ENCODE measurements around the gene NPTX2.

The NPTX2 gene

GRCh38 chr7:98591926-98592325 is 25.2 kb upstream of the NPTX2 start:
- Histone ChIP-seq H3K36me3 (ENCODE audit: control insufficient read depth, insufficient read depth, low read length) (no peaks in the 10 kb centered on the region), H3K27me3 (ENCODE audit: control insufficient read depth, insufficient read depth, low read length, poor library complexity, severe bottlenecking) (no peaks in the 10 kb centered on the region), H3K4me1 (ENCODE audit: control insufficient read depth, insufficient read depth, low read length) (peaks cover 7% of the 10 kb centered on the region), H3K4me3 (ENCODE audit: insufficient read depth, low read depth, low read length) (no peak overlapping the region), H3K9me3 (ENCODE audit: control insufficient read depth, low read length) (no peaks in the 10 kb centered on the region), H3K27ac (ENCODE audit: insufficient read depth, low read depth, low read length, poor library complexity, severe bottlenecking) (no peak overlapping the region)
- 74 to 80% methylated on average over 7 of the region's 7 CpGs for WGBS, 2 experiments

DNA sequence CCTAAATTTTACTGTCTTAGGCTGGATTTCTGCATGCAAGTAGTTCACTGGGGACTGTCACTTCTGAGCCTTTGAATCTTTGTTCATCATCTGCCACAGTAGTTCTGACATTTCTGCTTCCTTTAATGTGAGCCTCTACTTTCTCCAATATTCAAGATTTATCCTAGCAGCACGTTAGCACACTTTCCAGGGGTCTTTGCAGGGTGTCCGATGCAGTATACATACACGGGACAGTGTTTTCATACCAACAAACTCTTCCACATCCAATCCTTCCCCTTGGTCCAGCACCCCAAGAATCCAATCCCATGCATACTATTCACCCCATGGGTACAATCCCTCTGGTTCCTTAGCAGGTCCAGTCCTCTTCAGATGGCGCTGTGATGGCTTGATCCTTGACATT is 22.7 kb upstream of the NPTX2 start:
- Histone ChIP-seq H3K27ac (ENCODE audit: insufficient read depth, low read depth, low read length, poor library complexity, severe bottlenecking) (no peak overlapping the region), H3K36me3 (ENCODE audit: control insufficient read depth, insufficient read depth, low read length) (no peaks in the 10 kb centered on the region), H3K4me1 (ENCODE audit: control insufficient read depth, insufficient read depth, low read length) (peaks cover 7% of the 10 kb centered on the region), H3K27me3 (ENCODE audit: control insufficient read depth, insufficient read depth, low read length, poor library complexity, severe bottlenecking) (no peaks in the 10 kb centered on the region), H3K9me3 (ENCODE audit: control insufficient read depth, low read length) (no peaks in the 10 kb centered on the region), H3K4me3 (ENCODE audit: insufficient read depth, low read depth, low read length) (no peak overlapping the region)
- WGBS, 2 experiments, result 92 to 94% methylated on average over 4 of the region's 4 CpGs

DNA sequence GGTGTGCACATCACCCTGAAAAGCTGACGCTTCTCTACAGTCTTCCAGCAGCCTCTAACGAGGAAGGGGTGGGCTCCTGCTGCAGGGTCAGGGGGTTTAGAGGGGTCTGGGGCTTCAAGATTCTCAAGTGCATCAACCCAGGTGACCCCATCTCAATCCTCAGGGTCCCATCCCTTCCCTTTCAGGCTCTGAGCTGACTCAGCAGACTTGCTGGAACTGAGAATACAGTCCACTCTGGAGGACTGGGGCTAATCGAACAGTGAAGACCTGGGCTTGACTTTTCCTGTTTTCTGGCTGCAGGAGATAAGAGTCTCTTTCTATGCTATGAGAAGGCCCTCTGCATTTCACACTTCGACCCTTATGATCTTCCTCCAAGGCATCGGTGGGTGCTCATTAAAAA is 22.3 kb upstream of the NPTX2 start:
- H3K36me3 ChIP-seq (ENCODE audit: control insufficient read depth, insufficient read depth, low read length), result no peaks in the 10 kb centered on the region
- no peak overlapping the region for H3K4me3 ChIP-seq (ENCODE audit: insufficient read depth, low read depth, low read length)
- H3K9me3 ChIP-seq (ENCODE audit: control insufficient read depth, low read length), result no peaks in the 10 kb centered on the region
- H3K27me3 ChIP-seq (ENCODE audit: control insufficient read depth, insufficient read depth, low read length, poor library complexity, severe bottlenecking), result no peaks in the 10 kb centered on the region
- H3K4me1 ChIP-seq (ENCODE audit: control insufficient read depth, insufficient read depth, low read length), result peaks cover 7% of the 10 kb centered on the region
- WGBS, 2 experiments, result 93% methylated on average over 5 of the region's 5 CpGs
- no peak overlapping the region for H3K27ac ChIP-seq (ENCODE audit: insufficient read depth, low read depth, low read length, poor library complexity, severe bottlenecking)

DNA sequence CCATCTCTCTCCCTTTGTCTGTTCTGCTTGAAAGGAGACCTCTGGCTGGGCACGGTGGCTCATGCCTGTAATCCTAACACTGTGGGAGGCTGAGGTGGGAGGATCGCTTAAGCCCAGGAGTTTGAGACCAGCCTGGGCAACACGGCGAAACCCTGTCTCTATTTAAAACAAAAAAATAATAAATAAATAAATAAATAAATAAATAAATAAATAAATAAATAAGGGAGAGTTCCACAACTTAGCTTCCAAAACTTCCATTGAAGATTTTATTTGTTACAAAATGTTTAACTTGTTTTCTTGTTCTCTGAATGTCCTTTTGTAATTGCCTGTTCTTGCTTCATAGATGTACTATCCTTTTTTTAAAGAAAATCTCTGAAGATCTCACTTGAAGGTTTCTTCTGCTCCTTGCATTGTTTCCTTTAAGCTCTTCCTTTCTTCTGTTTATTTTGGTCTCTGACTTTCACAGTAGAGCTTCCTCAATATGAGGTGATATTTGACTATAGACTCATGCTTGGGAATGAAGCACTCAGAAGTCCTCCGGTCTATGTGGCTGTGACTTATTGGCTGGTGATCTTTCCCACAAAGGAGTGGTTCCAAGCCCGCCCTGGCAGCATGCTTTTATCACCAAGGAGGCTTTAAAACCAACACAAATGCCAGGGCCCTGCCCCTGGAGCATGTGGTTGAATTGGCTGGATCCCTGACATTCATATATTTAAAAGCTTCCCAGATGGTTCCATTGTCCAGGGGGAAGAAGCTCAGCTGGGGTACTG is 18.1 kb upstream of the NPTX2 start:
- H3K4me1 ChIP-seq (ENCODE audit: control insufficient read depth, insufficient read depth, low read length), result no peaks in the 10 kb centered on the region
- H3K27me3 ChIP-seq (ENCODE audit: control insufficient read depth, insufficient read depth, low read length, poor library complexity, severe bottlenecking), result no peaks in the 10 kb centered on the region
- no peaks in the 10 kb centered on the region for H3K9me3 ChIP-seq (ENCODE audit: control insufficient read depth, low read length)
- no peak overlapping the region for H3K27ac ChIP-seq (ENCODE audit: insufficient read depth, low read depth, low read length, poor library complexity, severe bottlenecking)
- no peak overlapping the region for H3K4me3 ChIP-seq (ENCODE audit: insufficient read depth, low read depth, low read length)
- WGBS, 2 experiments, result 83 to 84% methylated on average over 4 of the region's 6 CpGs
- no peaks in the 10 kb centered on the region for H3K36me3 ChIP-seq (ENCODE audit: control insufficient read depth, insufficient read depth, low read length)

DNA sequence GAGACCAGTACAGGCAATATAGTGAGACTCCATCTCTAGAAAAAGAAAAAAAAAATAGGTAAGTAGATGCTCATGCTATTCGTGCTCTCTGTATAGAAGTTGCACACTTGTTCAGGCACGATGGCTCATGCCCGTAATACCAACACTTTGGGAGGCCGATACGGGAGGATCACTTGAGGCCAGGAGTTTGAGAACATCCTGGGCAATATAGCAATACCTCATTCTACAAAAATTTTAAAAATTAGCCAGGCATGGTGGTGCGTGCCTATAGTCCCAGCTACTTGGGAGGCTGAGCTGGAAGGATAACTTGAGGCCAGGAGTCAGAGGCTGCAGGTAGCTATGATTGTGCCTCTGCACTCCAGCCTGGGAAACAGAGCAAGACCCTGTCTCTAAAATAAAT is 17.2 kb upstream of the NPTX2 start:
- no peaks in the 10 kb centered on the region for H3K9me3 ChIP-seq (ENCODE audit: control insufficient read depth, low read length)
- H3K27ac ChIP-seq (ENCODE audit: insufficient read depth, low read depth, low read length, poor library complexity, severe bottlenecking), result no peak overlapping the region
- 94 to 96% methylated on average over 6 of the region's 6 CpGs for WGBS, 2 experiments
- H3K36me3 ChIP-seq (ENCODE audit: control insufficient read depth, insufficient read depth, low read length), result no peaks in the 10 kb centered on the region
- H3K4me3 ChIP-seq (ENCODE audit: insufficient read depth, low read depth, low read length), result no peak overlapping the region
- H3K4me1 ChIP-seq (ENCODE audit: control insufficient read depth, insufficient read depth, low read length), result no peaks in the 10 kb centered on the region
- H3K27me3 ChIP-seq (ENCODE audit: control insufficient read depth, insufficient read depth, low read length, poor library complexity, severe bottlenecking), result no peaks in the 10 kb centered on the region

DNA sequence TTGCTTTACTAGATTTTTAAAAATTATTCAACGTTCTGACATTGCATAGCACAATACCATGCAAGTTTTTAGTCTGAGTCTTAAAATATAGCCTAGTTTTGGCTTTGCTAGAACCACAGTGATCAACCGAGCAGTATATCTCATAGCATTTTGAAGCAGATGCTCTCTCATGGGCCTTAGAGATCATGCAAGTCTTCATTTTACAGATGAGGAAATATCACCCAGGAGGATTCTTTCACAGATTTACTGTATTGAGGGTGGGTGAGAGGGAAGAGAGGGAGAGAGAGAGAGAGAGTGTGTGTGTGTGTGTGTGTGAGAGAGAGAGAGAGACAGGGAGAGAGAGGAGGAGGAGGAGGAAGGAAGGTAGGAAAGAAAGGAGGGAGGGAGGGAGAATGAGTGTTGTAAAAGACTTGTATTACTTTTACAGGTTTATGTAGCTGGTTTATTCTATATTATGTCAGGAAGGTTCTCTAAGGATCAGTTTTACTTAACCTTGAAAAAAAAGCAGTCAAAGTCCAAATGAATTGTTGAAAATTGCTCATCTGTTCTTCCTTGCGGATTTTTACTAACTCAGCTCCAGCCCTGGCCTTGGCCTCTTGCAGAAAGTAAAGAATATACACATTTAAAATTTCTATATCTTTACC is 14.2 kb upstream of the NPTX2 start:
- Histone ChIP-seq H3K4me3 (ENCODE audit: insufficient read depth, low read depth, low read length) (no peak overlapping the region), H3K27me3 (ENCODE audit: control insufficient read depth, insufficient read depth, low read length, poor library complexity, severe bottlenecking) (no peaks in the 10 kb centered on the region), H3K9me3 (ENCODE audit: control insufficient read depth, low read length) (no peaks in the 10 kb centered on the region), H3K36me3 (ENCODE audit: control insufficient read depth, insufficient read depth, low read length) (no peaks in the 10 kb centered on the region), H3K27ac (ENCODE audit: insufficient read depth, low read depth, low read length, poor library complexity, severe bottlenecking) (no peak overlapping the region), H3K4me1 (ENCODE audit: control insufficient read depth, insufficient read depth, low read length) (no peaks in the 10 kb centered on the region)
- WGBS, 2 experiments, result 85 to 88% methylated on average over 3 of the region's 3 CpGs

DNA sequence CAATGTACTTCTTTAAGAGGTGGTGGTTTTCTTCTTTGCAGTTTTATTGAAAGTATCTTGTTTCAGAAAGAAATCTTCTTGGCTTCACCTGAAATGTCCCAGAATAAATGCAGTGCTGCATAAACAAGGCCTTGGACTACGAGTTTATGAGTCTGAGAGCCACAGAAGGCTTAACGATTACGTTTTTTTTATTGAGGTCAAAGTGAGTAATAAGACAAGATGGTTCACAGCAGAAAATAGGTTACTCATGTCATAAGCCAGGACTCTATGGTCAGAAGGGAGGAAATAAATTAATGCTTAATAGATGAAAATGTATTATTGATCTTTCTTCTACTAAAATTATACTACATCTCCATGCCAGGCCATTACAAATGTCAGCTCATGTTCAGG is 13.7 kb upstream of the NPTX2 start:
- no peaks in the 10 kb centered on the region for H3K36me3 ChIP-seq (ENCODE audit: control insufficient read depth, insufficient read depth, low read length)

DNA sequence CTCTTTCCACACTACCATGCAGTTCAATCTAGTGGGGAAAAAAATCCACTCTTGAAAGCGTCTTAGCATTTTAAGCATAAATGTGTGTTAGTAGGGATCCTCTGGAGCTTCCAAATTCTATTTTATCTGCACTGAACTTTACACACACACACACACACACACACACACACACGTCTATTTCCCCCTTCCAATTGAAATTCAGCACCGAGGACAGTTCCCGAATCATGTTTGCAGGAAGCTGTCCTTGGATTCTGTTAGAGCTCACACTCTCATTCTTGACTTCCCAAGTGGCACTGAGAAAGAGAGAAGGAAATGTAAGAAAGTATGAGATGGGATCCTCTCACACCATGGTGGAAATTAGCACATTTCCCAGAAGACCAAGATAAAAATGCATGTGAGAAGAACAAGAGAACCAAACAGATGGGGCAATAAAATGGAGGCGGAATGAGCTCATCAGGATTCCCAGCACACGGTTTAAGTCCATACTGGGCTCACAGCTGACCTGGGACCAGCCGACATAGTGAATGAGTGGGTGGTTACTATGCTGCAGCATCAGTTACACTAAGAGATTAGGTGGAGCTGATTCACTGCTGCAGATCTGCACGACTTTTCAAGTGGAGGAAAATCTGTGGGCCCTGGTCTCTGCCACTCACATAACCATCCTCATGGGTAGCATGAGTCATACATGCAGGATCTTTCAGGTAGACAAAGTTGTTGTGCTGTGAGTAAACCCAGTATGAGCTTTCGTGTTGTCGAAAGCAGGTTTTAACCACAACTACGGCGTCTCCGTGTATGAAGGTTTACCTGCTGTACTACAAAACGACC is 3.3 kb upstream of the NPTX2 start:
- WGBS, 2 experiments, result 57 to 61% methylated on average over 13 to 14 of the region's 14 CpGs
- no peak overlapping the region for H3K27ac ChIP-seq (ENCODE audit: insufficient read depth, low read depth, low read length, poor library complexity, severe bottlenecking)
- H3K36me3 ChIP-seq (ENCODE audit: control insufficient read depth, insufficient read depth, low read length), result no peaks in the 10 kb centered on the region
- H3K9me3 ChIP-seq (ENCODE audit: control insufficient read depth, low read length), result no peaks in the 10 kb centered on the region
- H3K4me3 ChIP-seq (ENCODE audit: insufficient read depth, low read depth, low read length), result no peak overlapping the region
- peaks cover 80% of the 10 kb centered on the region for H3K27me3 ChIP-seq (ENCODE audit: control insufficient read depth, insufficient read depth, low read length, poor library complexity, severe bottlenecking)
- H3K4me1 ChIP-seq (ENCODE audit: control insufficient read depth, insufficient read depth, low read length), result peaks cover 2% of the 10 kb centered on the region

More for the DNA sequence above, 13.7 kb upstream of the NPTX2 start:
- no peaks in the 10 kb centered on the region for H3K9me3 ChIP-seq (ENCODE audit: control insufficient read depth, low read length)
- H3K4me1 ChIP-seq (ENCODE audit: control insufficient read depth, insufficient read depth, low read length), result no peaks in the 10 kb centered on the region
- H3K27me3 ChIP-seq (ENCODE audit: control insufficient read depth, insufficient read depth, low read length, poor library complexity, severe bottlenecking), result no peaks in the 10 kb centered on the region
- H3K4me3 ChIP-seq (ENCODE audit: insufficient read depth, low read depth, low read length), result no peak overlapping the region
- H3K27ac ChIP-seq (ENCODE audit: insufficient read depth, low read depth, low read length, poor library complexity, severe bottlenecking), result no peak overlapping the region
- 90 to 93% methylated on average over 3 of the region's 3 CpGs for WGBS, 2 experiments

DNA sequence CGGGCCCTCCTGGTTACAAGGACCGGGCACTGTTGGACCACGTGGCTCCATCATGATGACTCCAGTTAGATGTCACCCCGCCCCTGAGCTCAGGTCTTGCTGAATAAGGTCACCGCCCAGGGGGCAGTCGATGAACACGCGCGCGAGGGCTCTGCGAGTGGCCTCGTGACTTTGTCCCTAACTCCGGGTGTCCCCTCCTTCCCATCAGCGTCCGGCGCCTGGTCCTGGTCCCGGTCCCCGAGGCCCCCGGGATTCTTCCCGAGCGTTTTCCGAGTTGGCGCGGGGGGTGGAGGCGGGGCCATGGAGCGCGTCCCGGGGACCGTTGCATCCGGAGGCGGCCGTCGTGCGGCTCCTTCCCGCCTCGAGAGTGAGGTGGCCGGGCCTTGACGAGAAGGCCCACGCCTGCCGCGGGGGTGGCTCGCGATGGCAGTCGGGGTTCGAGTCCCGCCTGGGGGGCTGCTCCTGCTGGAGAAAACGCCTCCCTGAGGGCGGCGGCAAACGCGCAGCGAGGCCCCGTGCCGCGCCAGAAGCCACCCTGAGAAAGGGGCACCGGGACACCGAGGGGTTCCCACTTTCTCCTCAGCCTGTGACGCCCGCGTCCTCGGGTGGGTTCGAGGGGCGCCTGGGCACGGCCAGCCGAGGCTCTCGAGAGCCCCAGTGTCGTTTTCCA is 569 bp upstream of the NPTX2 start:
- Histone ChIP-seq H3K4me1 (ENCODE audit: control insufficient read depth, insufficient read depth, low read length) (peaks cover 16% of the 10 kb centered on the region), H3K27me3 (ENCODE audit: control insufficient read depth, insufficient read depth, low read length, poor library complexity, severe bottlenecking) (peaks cover 75% of the 10 kb centered on the region), H3K36me3 (ENCODE audit: control insufficient read depth, insufficient read depth, low read length) (no peaks in the 10 kb centered on the region), H3K9me3 (ENCODE audit: control insufficient read depth, low read length) (no peaks in the 10 kb centered on the region), H3K27ac (ENCODE audit: insufficient read depth, low read depth, low read length, poor library complexity, severe bottlenecking) (no peak overlapping the region), H3K4me3 (ENCODE audit: insufficient read depth, low read depth, low read length) (peak overlapping the region; percentile 48)
- 5% methylated on average over 67 of the region's 67 CpGs for WGBS, 2 experiments

Data from ectodermal cell (in vitro differentiated cells).